Lower leg skin (tissue), 4 donors: ENCODE data around the gene CASKIN2. TPM values are rescaled to one million over a fixed set of nuclear protein-coding genes. Genes with fewer than 3 reads are reported as not detected.
"Not testable (repeated sequence)": the region's sequence is repeated elsewhere in the genome, so short reads cannot be mapped to it uniquely, and the experiment has no call there.

Source experiments
- DNase-seq, 2 donors: peaks; one replicate each; pipeline ENCODE4 v3.0.0-alpha.2; 2019; ENCODE audit warnings: low spot score in 2 of 2
- H3K4me3 ChIP-seq: fragments of 200-600 bp; sonication (generic); 2 replicates; pipeline ENCODE4 v1.5.1; 2017; ENCODE audit warnings: mild to moderate bottlenecking, low read depth; ENCODE audit not compliant: poor library complexity, severe bottlenecking
- CTCF ChIP-seq, 3 donors: fragments of 450-650 bp; IDR thresholded peaks; one replicate each; pipeline ENCODE4 v1.5.1; 2016; ENCODE audit warnings: antibody characterized with exemption in 3 of 3, mild to moderate bottlenecking in 3 of 3, moderate library complexity in 2 of 3
- POLR2A ChIP-seq, 2 donors: fragments of 450-650 bp; IDR thresholded peaks; one replicate each; pipeline ENCODE4 v1.6.1; 2016 to 2017; ENCODE audit warnings: antibody characterized with exemption in 2 of 2, mild to moderate bottlenecking in 1 of 2, moderate library complexity in 1 of 2
- WGBS, 2 donors: methylation state at CpG; one replicate each; pipeline ENCODE4 v1.1.5; 2018; 5-methylcytosine and 5-hydroxymethylcytosine counted together
- intact Hi-C: fragments of 100-400 bp; cut with DNase I; formaldehyde crosslinking; loops from one replicate; pipeline ENCODE4 v1.15.0; 2023; ENCODE audit warnings: low total_unique reads
- total RNA-seq, 4 donors: library from RNA; depleted of rRNA; stranded (reverse); fragments of >200 nt; gene quantifications; one replicate each; pipeline ENCODE4 v1.1.0, GENCODE V29; 2016

Gene CASKIN2
- total RNA-seq, 4 donors from 2014 or later, result 11.7 to 23.2 (median 17.8) TPM

GRCh38 chr17:75524269-75524969 is 9.1 kb upstream of the CASKIN2 start:
- intact Hi-C loops, result no loop called here
- WGBS, 2 donors, result 21 to 26% methylated on average over 21 to 24 of the region's 24 CpGs
- TF ChIP-seq POLR2A (IDR thresholded peaks at IDR 0.05) (no peak), CTCF (IDR thresholded peaks at IDR 0.05) (no peak)

GRCh38 chr17:75523647-75524046 is 8.3 kb upstream of the CASKIN2 start:
- H3K4me3 ChIP-seq, result no peak overlapping the region
- WGBS, 2 donors, result 93 to 96% methylated on average over 7 of the region's 7 CpGs
- DNase-seq, result no peak
- TF ChIP-seq CTCF (IDR thresholded peaks at IDR 0.05) (no peak), POLR2A (IDR thresholded peaks at IDR 0.05) (no peak)
- intact Hi-C loops, result no loop called here

More at GRCh38 chr17:75524269-75524969, 9.1 kb upstream of the CASKIN2 start:
- no peak overlapping the region for H3K4me3 ChIP-seq
- DNase-seq, result no peak

GRCh38 chr17:75521951-75522727 is 6.8 kb upstream of the CASKIN2 start:
- WGBS, 2 donors, result 81 to 88% methylated on average over 13 to 31 of the region's 33 CpGs
- H3K4me3 ChIP-seq, result no peak overlapping the region
- TF ChIP-seq CTCF (IDR thresholded peaks at IDR 0.05) (no peak), POLR2A (IDR thresholded peaks at IDR 0.05) (no peak)
- intact Hi-C loops, result no loop called here
- no peak for DNase-seq

- 75 to 91% methylated on average over 7 to 8 of the region's 8 CpGs for WGBS, 2 donors
- intact Hi-C loops, result no loop called here
- DNase-seq, result no peak
- H3K4me3 ChIP-seq, result no peak overlapping the region
- TF ChIP-seq POLR2A (IDR thresholded peaks at IDR 0.05) (no peak), CTCF (IDR thresholded peaks at IDR 0.05) (no peak)
Measured at GRCh38 chr17:75521290-75521689, 6.0 kb upstream of the CASKIN2 start.

DNA sequence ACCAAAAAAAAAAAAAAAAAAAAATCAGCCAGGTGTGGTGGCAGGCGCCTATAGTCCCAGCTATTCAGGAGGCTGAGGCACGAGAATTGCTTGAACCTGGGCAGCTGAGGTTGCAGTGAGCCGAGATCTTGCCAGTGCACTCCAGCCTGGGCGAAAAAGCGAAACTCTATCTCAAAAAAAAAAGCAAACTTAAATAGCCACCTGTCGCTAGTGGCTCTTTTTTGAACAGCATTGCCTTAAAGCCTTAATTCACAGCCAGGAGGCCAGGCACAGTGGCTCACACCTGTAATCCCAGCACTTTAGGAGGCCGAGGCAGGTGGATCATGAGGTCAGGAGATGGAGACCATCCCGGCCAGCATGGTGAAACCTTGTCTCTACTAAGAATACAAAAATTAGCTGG is 5.1 kb upstream of the CASKIN2 start:
- intact Hi-C loops, DNase-seq, H3K4me3 ChIP-seq: not testable (repeated sequence)
- 95 to 99% methylated on average over 8 of the region's 8 CpGs for WGBS, 2 donors

DNA sequence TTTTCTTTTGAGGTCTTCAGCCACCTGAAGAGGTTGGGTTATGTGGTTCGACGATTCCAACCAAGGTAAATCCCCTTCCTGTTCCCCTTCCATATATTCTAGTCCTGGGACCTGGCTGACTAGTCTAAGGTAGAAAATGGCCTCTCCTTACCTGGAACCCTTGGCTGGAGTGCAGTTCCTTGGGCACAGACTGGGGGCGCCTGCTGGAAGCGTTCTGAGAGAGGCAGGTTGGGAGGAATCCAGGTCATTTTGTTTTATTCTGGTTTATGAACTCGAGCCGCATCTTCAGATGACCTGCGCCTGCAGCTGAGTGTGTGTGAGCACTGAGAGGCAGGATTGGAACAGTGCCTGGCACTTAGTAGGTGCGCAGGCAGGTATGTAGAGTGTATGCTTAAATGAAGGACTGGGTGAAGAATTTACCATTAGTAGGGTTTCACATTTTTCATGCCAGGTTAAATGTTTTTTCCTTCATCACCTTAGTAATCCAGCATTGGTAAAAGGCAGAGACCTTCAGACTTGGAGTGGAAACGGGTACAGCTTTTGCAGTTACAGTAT is 3.7 kb upstream of the CASKIN2 start:
- DNase-seq, result no peak
- intact Hi-C loops, result no loop called here
- H3K4me3 ChIP-seq, result no peak overlapping the region
- TF ChIP-seq CTCF (IDR thresholded peaks at IDR 0.05) (no peak), POLR2A (IDR thresholded peaks at IDR 0.05) (no peak)
- 91% methylated on average over 9 of the region's 9 CpGs for WGBS, 2 donors
